HG02678 (cell line): ENCODE measurements around the gene GJB6.
"Not testable (repeated sequence)": the region's sequence is repeated elsewhere in the genome, so short reads cannot be mapped to it uniquely, and the experiment has no call there.

ENCODE experiments used
- ATAC-seq: cut with Tn5 transposase; IDR thresholded peaks from one replicate; pipeline ENCODE4 v1.9.1; 2021; ENCODE audit warnings: mild to moderate bottlenecking, moderate library complexity; ENCODE audit not compliant: unreplicated experiment

GJB6 gene

DNA sequence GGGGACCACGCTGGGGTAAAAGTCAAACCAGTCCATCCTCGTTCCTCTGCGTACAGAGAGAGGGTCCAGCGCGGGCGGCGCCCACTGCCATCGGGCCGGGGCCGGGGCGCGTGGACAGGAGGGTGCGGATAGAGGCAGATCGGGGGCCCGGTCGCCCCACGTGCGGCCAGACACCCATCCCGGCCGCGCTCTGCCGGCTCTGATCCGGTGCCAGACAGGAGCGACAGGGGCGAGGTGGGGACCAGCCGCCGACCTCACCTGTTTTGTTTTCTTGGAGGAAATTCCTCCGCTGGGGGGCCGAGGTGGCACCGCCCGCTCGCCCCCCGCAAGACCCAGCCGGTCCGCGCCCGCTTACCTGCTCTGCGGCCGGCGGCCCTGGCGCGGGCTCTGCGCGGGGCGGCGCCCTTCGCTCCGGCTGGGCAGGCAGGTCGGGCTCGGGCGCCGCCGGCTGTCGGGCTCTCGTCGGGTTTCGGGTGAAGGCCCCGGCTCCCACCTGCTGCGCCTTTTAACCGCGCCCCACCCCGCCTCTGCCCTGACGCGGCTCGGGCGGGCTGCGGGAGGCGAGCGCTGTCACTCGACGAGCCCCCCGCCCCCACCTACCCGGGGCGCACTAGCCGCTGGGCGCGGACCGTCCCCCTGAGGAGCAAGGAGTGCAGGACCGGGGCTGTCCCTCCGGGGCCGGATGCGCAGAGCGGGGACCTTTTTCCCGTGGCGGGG is at the start of gene GJB6:
Gene GJB6 (minus strand): TSS at position 481 of the 717 bp plus-strand sequence. CDS start 8,839 bp downstream, outside the sequence.
- ATAC-seq = no peak

DNA sequence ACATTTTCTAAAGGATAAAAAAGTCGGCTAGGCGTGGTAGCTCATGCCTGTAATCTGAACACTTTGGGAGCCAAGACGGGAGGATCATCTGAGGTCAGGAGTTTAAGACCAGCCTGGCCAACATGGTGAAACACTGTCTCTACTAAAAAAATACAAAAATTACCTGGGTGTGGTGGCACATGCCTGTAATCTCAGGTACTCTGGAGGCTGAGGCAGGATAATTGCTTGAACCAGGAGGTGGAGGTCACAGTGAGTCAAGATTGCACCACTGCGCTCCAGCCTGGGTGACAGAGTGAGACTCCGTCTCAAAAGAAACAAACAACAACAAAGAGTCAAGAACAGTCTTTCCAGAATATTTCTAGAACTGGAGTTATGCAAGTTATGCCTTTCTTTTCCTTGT is 44.8 kb upstream of the GJB6 start:
- not testable (repeated sequence) for ATAC-seq

DNA sequence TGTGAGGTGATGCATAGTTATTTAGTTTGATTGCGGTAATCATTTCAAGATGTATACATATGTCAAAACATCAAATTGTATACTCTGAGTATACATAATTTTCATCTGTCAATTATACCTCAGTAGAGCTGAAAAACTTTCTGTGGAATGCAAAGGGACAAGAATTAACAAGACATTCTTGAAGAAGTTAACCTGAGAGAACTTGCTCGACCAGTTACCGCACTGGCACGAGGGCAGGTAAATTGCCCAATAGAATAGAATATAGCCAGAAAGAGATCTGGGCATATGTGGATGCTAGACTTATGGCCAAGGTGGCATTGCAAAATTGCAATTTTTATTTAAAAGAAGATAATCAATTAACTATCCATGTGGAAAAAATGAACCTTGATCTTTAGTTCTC is 42.3 kb upstream of the GJB6 start:
- no peak for ATAC-seq

DNA sequence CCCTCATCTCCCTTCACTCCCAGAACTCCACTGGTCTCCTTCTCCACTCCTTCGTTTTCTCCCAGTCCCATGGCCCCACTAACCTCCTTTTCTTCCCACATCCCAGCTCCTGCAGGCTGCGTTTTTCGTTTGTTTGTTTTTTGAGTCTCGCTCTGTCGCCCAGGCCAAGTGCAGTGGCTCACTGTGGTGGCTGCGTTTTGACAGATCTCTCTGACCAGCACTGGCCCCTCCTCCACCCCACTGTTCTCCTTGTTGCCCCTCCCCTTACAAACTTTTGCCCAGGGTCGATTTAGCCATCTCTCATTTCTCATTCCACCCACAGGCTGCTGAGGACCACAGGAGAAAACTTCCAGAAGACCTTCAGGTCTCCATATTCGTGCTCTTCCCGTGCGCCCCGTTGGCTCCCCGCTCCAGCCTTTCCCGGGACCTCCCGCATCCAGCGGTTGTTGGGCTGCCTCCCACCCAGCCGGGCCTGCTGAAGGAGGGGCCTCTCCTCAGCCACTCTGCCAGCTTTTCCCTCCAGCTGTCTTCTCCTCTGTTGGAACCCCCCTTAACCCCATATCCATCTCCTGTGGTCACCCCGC is 40.6 kb upstream of the GJB6 start:
- ATAC-seq = no peak

DNA sequence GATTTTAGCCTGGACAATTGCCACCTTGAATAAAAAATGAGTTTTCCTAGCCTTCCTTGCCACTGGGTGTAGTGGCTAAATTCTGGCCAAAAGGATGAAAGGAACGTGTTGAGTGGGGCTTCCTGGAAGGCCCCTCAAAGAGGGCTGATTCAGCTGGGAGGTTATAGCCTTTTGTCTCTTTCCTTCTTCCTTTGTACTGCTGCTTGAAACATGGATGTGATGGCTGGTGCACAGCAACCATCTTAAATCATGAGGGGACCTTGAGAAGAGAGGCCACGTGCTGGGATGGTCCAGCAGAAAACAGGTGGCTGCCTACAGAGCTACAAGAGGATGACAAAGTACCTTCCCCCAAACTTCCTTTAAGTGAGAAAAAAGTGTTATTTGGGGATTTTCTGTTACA is 40.0 kb upstream of the GJB6 start:
- no peak for ATAC-seq

DNA sequence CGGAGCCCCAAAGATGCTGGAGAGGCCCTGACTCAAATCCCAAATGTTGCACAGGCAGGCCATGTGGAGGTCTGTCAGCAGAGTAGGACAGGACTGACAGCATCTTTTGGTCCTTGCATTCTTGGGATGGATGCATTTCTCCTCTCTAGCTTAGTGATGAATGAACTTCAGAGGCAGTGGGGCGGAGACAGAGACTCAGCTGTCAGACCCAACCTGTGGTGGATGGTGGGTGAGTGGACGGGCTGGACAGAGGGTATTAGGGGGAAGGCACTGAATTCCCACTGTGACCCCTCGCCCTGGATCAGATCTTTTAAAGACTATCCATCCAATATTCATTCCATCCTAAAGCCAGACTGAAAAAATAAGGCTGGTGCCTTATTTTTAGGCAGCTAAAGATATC is 39.3 kb upstream of the GJB6 start:
- no peak for ATAC-seq

DNA sequence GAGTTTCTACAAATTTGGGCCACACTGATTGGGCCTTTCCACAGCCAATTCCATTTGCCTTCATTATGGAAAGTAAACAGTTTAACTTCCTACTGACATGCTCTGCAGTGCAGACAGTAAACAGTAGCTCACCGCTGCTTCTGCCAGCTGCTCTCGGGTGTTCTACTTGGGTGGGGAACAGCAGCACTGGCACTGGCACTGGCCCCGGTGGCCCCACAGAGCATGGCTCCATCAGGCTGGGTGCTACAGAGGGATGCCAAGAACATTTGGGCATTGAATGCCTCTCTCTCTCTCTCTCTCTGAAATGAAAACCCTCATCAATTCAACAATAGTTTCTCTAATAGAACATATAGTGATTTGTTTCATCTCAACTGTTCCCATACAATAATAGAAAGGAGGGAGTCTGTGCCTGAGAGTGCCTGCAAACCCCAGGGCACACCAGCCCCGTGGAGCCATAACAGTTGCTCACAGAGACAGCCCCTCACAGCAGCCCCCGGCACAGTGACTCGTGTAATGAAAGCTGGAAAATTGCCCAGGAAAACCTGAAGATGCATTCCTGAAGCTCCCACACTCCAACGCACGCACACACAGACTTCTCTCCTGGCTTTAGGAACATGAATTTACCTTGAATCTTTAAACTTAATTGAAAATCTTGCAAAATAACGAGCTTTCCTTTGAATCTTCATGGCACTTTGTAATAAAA is 38.2 kb upstream of the GJB6 start:
- ATAC-seq = no peak

DNA sequence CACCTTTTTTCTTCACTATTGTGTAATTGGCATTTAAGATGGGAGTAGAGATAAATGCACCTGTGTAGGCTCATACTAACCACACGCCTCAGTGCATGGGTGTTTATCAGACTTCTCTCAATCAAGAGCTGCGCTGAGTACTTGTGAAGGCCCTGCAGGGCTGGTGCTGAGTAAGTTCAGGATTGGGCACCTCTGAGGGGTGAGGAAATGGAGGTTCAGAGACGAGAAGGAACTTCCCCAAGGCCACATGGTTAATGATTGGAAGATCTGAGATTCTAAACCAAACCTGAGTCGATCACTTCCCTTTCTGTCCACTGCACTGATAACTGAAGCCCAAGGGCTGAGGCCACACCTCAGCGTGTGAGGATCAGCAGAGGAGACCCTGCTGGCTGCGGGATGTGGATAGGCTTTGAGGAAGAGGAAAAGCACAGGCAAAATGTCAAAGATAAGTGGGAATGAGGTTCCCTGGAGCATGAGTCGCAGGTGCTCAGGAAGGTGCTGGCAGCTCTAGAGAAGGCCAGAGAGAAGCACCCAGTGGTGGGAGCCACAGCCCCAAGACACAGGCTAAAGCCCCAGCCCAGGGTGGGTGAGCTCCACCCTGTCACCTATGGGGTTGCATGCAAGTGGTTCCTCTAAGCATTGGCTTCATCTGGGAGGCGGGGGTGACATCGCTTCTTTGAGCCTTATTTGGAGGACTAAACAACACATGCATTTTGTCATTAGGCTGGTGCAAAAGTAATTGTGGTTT is 32.3 kb upstream of the GJB6 start:
- ATAC-seq = peak; percentile 98

DNA sequence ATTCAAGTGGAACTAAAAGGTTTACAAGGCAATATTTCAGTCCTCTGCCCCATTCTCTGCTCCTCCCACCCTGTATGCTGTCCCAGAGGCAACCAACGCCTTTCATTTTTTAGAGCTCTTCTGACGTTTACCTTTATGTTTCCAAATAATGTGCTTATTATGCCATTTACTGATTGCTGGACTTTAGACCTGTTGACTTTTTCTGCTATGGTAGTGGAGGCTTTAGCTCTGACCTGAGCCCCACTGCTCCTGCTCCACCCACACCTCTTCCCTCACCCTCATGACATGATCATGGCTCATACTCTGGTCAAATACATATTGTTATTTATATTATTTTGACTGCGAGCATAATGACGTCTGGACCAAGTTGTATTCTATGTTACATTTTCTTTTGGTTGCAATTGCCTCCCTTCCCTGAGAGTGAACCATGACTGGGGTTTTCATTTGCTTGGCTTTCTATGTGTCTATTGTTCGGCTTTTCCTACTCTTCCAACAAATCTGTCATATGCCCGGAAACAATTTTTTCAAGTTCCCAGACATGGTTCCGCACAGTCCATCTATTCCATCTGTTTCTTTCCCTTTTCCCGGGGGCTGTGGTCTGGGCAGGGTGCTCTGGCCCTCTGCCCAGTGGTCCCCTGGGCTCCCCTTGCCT is 31.4 kb upstream of the GJB6 start:
- no peak for ATAC-seq

DNA sequence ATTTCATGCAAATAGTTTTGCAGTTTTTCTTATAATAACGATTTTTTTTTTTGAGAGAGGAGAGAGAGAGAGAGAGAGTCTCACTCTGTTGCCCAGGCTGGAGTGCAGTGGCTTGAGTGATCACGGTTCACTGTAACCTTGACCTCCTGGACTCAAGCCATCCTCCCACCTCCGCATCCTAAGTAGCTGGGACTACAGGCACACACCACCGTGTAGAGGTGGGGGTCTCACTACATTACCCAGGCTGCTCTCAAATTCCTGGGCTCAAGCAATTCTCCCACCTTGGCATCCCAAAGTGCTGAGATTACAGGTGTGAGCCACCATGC is 26.8 kb upstream of the GJB6 start:
- ATAC-seq = no peak

DNA sequence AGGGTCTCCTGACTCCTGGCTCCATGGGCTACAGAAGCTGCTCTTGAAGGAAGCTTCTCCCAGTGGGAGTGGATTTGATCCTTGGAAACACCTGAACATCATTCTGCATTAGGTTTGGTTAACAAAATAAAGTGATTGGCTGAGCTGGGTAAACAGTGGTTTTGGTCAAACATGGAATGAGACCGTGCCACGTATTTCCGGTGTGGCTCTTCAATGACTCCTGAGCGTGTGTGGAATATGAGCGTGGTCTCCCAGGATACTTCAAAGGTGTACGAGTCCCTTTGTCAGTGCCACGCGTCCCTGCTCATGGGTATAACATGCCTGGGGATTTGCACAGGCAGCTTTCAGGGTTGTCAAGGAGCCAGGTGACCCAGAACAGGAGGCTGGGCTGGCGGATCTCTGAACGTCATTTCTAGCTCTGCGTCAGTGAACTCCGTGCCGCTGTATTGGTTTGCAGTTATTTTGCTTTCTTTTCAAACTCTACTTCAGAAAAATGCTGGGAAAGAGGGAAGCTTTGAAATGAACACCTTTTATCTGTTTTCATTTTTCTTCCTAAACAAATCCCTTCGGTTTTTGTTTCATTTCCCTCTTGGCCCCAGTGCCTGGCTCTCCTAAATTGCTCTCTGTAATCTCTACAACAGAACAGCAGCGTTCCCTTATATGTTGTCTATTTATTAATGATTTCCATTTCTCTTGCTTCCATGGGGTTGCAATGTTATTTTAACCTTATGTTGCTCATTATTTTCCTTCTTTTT is 26.3 kb upstream of the GJB6 start:
- no peak for ATAC-seq

DNA sequence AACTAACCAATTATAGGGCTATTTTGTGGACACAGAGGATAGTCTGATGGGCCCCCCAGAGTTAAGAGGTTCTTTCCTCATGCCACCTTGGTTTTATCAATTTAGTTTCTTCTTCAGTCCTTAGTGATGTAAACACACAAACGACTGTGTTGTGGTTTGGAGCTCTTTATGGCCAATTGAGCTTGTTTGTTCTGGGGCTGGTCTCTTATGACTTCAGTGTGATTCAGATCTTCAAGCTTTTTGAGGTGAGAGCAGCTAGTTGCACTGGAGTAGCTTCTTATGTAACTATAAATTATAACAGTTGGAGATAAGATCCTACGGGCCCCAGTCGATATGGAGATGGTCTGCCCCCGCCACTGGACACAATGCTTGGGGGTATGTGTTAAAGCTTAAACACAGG is 22.0 kb upstream of the GJB6 start:
- no peak for ATAC-seq

DNA sequence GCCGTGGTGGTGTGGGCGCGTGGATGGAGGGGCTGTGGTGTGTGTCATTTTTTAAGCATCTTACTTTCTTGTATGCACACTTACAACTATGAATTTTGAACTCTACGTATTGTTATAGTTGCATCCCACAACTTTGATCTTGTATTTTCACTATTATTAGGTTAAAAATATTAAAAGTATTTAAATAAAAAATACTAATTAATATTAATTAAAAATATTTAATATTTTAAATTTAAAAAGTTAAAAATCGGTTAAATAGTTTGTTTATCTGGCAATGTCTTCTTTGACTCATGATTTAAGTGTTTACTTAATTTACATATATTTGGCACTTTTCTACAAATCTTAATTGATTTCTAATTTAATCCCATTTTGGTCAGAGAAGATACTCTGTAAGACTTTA is 17.8 kb upstream of the GJB6 start:
- no peak for ATAC-seq

DNA sequence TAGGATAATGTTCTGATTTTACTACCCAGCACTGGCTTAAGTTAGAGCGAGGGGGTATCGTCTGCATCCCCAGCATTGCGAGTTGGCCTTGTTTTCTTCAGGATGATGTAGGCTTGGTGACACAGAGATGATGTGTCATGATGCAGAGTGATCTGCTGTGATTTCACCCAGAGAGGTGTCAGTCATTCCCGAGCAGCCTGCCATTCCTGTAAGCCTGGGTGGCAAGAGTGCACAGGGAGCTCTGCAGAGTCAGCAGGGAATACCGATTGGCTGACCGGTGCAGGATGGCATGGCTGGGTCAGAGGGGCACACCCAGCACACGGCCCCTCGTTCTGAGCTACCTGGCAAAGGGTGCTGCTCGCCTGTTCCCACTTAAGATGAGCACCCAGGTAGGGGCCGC is 15.8 kb upstream of the GJB6 start:
- no peak for ATAC-seq

DNA sequence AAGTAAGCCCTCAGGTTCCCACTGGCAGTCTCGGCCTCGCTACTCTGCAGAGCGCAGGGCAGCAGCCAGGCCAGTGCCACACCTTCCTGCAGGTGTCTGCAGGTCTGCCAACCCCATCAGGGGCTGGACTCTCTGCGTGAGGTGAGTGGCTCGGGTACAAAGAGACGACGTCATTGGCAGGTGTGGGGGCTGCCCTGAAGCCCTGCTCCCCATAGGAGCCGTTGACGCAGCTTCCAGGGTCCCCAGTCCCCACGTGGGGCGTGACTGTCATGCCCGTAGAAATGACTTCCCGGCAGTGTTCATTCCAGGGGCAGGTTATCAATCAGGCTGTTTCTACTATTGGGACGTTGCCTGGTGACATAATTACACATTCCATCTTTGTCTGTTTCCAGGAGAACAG is 15.3 kb upstream of the GJB6 start:
- no peak for ATAC-seq

DNA sequence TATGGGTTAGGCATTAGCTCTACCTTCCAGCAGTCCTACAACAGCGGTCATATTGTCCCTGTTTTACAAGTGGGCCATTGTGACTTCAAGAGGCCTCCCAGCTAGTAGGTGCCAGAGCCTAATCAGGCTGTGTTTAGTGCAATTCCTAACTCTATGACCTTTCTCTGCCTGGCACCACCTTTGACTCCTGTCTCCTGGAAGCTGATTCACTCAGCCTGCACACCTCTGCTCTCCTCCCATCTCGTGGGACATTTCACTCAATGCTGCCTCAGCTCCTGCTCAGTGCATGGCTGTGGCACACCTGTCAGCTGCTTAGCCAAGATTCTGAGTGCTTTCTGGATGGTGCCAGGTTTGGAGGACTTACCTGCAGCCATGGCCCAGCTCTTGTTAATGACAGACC is 9.5 kb upstream of the GJB6 start:
- ATAC-seq = no peak

DNA sequence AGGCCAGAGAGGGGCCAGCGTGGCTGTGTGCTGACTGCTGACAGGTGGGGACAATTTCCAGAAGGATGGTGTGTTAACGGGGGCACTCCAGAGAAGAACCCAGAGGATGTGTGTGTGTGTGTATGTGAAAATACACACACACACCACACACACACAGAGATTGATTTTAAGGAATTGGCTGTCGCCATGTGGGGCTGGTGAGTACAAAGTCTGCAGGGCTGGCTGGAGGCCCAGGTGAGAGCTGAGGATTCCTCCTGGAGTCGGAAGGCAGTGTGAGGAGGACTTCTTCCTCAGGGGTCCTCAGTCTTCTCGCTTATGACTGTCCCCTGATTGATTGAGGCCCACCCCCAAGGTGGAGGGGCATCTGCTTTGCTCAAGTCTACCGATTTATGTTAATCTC is 7.6 kb upstream of the GJB6 start:
- ATAC-seq = no peak

DNA sequence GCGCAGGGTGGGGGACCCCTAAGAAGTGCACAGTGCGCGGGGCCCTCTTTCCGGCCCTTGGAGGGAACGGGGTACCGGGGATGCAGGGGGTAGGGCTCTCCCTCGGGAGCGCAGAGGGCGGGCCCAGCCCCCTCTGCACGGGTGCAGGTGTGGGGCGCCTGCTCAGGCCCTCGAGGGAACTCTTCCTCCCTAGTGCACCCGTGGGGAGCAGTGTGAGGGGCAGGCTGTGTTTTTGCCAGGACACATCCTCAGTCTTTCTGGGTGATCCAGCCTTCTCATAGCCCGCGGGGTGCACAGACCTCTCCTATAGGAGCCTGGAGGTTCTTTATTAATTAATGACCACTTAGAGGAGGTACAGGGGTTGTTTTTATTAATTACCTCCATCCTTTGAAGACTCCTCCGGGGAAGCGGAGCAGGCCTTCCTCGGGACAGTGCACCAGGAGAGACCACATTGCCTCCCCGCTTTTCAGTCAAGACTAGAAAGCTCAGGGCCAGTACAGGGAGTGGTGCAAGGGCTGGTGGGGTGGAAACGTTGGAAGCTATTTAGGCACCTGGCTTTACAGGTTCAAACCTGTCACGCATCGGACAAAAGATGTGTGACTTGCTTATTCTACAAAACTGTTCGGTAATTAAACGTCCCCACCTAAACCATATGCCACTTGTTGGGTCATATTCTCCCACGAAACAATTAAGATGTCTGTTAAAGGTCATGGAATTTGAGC is 598 bp upstream of the GJB6 start:
- no peak for ATAC-seq

DNA sequence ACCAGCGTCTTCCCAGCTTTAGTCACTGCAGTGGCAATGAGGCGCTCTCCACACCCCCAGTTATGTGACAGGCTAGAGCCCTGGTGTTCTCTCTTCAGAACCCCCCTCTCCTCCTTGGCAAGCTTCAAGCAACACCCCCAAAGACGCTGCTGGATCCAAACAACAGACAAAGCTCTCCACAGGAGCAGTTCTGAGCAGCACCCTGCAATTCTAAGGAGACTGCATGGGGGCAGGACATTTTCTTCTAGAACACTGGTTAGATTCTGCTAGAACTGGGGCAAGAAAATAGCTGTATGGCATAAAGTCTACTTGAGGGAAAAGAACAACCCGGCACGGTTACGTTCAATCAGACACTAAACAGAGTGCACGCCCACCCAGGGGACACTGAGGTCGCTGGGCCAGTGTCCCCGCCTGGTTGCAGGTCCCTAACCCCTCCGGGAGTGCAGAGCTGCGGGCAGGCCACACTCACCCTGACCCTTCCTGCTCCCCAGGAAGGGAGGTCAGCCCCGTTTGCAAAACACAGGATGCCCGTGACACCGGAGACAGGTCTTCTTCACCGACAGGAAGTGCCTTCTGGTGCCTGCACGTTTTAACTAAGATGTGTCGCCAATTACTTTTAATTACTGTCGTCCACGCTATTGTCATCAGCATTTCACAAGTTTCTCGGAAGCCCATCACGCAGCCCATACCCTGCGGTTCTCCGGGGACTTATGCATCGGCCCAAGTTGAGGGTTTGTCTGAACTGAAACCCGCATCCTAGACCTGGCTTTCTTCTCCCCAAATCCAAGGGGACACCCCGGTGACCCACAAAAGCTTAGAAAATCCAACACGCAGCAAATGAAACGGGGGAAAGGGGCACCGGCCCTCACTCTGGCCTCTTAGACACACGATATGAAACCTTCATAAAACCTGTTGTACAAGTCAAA is 943 bp downstream of the GJB6 start:
- ATAC-seq = no peak
